ENCODE measurements around the gene MSLN.
"Not testable (repeated sequence)": the region's sequence is repeated elsewhere in the genome, so short reads cannot be mapped to it uniquely, and the experiment has no call there.

The MSLN gene

DNA sequence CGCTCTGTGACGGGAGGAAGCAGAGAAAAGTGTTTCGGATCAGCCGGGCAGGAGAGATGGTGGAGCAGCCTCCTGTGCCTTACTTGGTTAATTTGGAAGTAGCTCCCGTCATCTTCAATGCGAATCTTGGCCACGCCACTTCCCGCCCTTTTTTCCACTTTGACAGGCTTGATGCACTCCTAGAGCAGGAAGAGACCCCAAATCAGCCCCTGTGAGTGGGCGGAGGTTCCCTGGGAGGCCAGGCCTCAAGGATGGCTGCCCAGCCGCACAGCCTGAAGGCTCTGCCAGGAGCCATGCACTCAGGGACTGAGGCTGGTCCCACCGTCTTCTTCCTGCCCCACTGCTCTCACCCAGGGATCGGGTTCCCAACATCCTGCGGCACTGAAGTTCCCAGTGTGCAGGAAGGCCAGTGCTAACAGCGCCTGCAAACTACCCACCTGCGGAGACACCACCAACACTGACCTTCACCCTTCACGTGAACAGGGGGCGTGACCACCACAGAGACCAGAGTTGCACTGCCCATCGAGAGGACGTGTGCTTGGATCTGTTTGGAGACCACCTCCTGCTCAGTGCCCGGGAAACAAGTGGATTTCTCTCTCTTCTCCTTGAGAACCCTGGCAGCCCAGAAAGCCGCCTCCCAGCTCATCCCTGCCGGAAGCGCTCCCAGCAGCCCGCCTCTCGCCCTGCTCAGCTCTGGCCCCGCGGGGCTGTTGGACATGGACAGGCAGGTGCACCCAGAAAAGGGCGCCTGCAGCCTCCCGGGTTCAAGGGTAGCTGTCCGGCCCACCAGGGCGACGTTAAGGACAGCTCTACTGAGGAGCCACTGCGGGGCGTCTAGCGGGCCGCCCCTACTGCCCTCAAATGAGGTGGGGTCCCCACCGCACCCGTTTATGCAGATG lies 20.7 kb upstream of the MSLN start:
- DNase-seq (ENCODE audit: insufficient read length) (no peak), FAIRE-seq (no peak)
- TF ChIP-seq POLR2AphosphoS5 (IDR thresholded peaks at IDR 0.05; ENCODE audit: low read depth, low read length) = no peak
- no peak for TF ChIP-seq POLR2A (IDR thresholded peaks at IDR 0.05; ENCODE audit: low read depth, low read length)
- TF ChIP-seq TAF1 (IDR thresholded peaks at IDR 0.05; ENCODE audit: borderline replicate concordance, low read depth, low read length) = no peak

DNA sequence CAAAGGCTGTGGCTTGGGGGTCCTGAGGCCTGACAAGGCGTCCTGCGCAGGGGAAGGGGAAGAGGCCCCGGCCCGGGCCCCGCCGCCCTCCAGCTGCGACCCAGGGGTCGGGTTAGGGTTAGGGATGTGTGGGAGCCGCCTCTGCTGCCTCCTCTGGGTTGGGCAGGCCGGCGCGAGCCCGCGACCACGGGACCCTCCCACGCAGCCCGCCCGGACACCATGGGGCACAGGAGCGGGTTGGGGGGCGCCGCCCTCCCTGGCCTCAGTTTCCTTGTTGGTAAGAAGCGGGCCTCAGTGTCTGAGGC lies 20.1 kb upstream of the MSLN start:
- TF ChIP-seq POLR2AphosphoS5 (IDR thresholded peaks at IDR 0.05; ENCODE audit: low read depth, low read length) (no peak), TAF1 (IDR thresholded peaks at IDR 0.05; ENCODE audit: borderline replicate concordance, low read depth, low read length) (no peak), POLR2A (IDR thresholded peaks at IDR 0.05; ENCODE audit: low read depth, low read length) (no peak)
- no peak for FAIRE-seq

DNA sequence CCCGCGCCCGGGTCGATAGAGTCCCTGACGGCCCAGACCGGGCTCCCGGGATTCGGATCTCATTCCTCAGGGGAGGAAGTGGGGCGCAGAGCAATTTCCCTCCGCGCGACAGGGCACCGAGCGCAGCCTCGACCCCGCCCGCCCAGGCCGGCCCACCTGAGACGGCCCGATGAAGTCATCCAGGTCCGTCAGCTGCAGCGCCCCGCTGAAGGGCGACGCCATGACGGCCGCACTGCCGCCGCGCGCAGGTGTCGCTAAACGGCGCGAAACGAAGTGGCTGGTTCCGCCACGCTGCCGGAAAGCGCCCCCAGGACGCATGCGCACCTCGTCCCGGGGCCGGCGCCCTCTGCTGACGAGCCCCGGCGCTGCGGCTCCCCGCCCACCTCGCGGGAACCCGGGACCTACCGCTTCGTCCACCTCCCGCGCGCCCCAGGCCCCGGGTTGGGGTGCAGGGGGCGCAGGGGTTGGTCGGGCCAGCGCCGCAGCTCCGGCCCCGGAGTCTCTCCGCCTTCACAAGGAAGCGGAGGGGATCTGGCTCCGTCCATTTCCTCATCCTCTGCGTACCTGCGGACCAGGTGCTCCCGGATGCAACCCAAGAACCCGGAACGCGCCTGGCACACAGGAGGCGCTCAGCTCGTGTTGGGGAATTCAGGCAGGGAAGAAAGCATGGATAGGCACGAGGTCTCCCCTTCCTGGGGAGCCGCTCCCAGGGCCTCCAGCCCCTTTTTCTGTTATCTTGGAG lies 19.6 kb upstream of the MSLN start, which contains the start of gene CIAO3:
Gene CIAO3 (minus strand): TSS at position 234 of the 742 bp plus-strand sequence. CDS start 12 bp downstream, at position 222.
- FAIRE-seq (peak; percentile 92), DNase-seq (ENCODE audit: insufficient read length) (peak; percentile 98)
- TF ChIP-seq POLR2A (IDR thresholded peaks at IDR 0.05; ENCODE audit: low read depth, low read length) (peak; percentile 76; the same call in 1 of the 2 replicates), TAF1 (IDR thresholded peaks at IDR 0.05; ENCODE audit: borderline replicate concordance, low read depth, low read length) (peak; percentile 80), POLR2AphosphoS5 (IDR thresholded peaks at IDR 0.05; ENCODE audit: low read depth, low read length) (peak; percentile 65; the same call in 1 of the 2 replicates)

More for the DNA sequence above, 20.1 kb upstream of the MSLN start:
- peak; percentile 57 for DNase-seq (ENCODE audit: insufficient read length)

DNA sequence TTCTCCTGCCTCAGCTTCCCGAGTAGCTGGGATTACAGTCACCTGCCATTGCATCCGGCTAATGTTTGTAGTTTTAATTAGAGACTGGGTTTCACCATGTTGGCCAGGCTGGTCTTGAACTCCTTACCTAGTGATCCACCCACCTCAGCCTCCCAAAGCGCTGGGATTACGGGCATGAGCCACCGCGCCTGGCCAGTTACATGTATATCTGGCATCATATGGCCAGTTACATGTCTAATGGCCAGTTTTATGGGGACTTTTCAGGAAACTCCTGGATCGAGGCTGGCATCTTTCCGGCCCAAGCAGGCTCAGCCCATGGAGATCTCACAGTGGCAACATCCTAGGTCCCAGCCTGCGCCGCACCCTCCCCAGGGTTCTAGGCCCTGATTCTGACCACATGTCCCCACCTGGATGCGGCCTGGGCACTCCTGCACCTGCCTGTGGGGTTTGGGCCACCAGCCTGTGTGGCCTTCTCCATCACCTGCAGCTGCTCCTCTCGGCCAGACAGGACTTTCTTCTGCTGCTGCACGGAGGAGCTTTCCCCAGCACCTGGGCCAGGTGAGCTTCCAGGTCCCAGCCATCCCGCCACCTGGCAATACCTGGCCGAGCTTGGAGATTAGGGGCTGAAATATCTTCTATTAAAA lies 18.4 kb upstream of the MSLN start:
- DNase-seq (ENCODE audit: insufficient read length) (no peak), FAIRE-seq (no peak)
- TF ChIP-seq POLR2A (IDR thresholded peaks at IDR 0.05; ENCODE audit: low read depth, low read length) (no peak), TAF1 (IDR thresholded peaks at IDR 0.05; ENCODE audit: borderline replicate concordance, low read depth, low read length) (no peak), POLR2AphosphoS5 (IDR thresholded peaks at IDR 0.05; ENCODE audit: low read depth, low read length) (no peak)

DNA sequence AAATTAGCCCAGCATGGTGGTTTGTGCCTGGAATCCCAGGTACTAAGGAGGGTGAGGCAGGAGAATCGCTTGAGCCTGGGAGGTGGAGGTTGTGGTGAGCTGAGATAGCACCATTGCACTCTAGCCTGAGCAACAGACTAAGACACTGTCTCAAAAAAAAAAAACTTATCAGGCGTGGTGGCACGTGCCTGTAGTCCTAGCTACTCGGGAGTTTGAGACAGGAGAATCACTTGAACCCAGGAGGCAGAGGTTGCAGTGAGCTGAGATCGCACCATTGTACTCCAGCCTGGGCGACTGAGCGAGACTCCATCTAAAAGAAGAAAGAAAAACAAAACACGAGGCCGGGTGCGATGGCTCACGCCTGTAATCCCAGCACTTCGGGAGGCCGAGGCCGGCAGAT lies 17.6 kb upstream of the MSLN start:
- not testable (repeated sequence) for DNase-seq (ENCODE audit: insufficient read length); FAIRE-seq

DNA sequence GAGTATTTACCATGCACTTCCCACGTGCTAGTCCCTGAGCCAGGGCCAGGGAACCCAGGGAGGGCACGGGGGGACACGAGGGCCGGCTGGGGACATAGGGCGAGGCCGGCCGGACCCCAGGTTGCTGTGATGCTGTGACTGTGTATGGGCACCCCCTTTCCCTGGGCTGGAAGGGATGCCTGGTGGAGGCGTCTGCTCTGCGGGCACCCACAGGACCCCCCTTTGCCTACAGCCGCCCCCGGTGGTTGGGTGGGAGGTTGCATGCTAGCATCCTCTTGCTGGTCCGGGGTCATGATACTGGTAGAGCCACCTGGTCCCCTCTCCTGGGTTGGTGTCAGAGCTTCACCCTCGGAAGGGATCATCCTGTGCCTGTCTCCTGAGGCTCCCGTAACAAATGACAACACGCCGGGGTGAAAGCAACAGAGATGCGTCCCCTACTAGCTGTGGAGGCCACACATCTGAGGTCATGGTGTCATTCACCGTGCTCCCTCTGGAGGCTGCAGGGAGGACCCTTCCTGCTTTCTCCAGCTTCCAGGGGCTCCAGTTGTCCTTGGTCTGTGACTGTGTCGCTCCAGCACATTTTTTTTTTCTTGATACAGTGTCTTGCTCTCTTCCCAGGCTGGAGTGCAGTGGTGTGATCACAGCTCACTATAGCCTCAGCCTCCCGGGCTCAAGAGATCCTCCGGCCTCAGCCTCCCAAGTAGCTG lies 16.6 kb upstream of the MSLN start:
- TF ChIP-seq POLR2A (IDR thresholded peaks at IDR 0.05; ENCODE audit: low read depth, low read length) = no peak
- TF ChIP-seq POLR2AphosphoS5 (IDR thresholded peaks at IDR 0.05; ENCODE audit: low read depth, low read length) = no peak
- TF ChIP-seq TAF1 (IDR thresholded peaks at IDR 0.05; ENCODE audit: borderline replicate concordance, low read depth, low read length) = no peak
- DNase-seq (ENCODE audit: insufficient read length) (no peak), FAIRE-seq (no peak)

DNA sequence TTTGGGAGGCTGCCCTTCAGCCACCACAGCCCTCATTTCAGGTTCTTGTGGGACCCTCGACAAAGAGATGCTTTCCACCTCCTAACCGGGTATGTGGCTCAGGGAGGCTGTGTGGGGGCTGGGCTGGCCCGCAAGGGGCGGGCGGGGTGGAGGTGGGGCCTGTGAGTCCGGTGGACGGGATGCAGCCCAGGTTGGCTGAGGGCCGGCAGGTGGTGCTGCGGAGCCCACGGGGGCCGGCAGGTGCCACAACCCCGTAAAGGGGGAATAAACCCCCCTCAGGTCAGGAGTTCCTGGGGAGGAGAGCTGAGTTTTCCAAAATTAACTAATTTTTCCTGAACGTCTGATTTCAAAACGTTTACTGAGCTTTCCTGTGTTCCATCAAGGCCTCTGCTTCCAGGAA lies 14.8 kb upstream of the MSLN start:
- no peak for TF ChIP-seq POLR2AphosphoS5 (IDR thresholded peaks at IDR 0.05; ENCODE audit: low read depth, low read length)
- no peak for TF ChIP-seq TAF1 (IDR thresholded peaks at IDR 0.05; ENCODE audit: borderline replicate concordance, low read depth, low read length)
- no peak for TF ChIP-seq POLR2A (IDR thresholded peaks at IDR 0.05; ENCODE audit: low read depth, low read length)
- DNase-seq (ENCODE audit: insufficient read length) (peak; percentile 61), FAIRE-seq (no peak)

DNA sequence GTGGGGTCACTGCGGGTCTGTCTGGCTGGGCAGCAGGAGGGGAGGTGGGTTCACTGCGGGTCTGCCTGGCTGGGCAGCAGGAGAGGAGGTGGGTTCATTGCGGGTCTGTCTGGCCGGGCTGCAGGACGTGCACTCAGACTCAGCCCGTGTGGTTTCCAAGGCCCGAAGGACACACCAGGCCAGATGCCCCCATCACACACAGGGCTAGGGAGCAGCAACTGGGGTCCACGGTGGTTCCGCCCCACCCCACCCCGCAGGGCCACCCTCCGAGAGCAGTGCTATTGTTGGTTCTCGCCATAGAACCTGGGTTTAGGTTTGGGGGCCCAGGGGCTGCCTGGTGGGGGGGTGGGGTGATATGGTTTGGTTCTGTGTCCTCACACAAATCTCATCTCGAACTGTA lies 13.9 kb upstream of the MSLN start:
- no peak for FAIRE-seq
- TF ChIP-seq POLR2A (IDR thresholded peaks at IDR 0.05; ENCODE audit: low read depth, low read length) (no peak), TAF1 (IDR thresholded peaks at IDR 0.05; ENCODE audit: borderline replicate concordance, low read depth, low read length) (no peak), POLR2AphosphoS5 (IDR thresholded peaks at IDR 0.05; ENCODE audit: low read depth, low read length) (no peak)
- DNase-seq (ENCODE audit: insufficient read length) = no peak

DNA sequence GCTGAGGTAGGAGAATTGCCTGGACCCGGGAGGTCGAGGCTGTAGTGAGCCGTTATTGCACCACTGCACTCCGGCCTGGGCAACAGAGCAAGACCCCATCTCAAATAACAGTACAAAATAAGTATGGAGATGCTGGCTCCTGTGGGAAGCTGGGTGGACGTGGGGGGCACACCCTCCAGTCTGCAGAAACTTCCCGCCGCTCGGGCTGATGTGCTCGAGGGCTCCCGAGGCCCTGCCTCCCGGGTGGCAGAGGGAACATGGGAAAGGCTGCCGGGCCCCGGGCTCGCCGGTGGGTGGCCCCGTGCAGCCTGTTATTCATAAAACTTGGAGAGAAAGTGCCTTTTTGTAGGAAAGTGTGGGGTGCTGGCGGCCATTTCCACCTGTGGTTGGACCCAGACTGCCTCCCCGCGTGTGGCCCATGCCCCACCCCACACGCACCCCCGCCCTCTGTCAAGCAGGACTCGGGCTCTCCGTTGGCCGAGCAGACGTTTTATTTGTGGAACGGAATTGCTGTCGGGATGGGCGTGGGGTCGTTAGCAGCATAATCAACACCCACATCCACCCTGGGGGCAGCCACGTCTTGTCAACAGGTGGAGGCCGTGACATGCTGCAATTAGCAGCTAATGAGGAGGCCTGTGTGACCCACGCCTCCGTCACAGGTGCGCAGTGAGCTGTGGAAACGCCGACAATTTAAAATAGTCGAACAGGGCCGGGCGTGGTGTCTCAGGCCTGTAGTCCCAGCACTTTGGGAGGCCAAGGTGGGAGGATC lies 12.4 kb upstream of the MSLN start:
- no peak for DNase-seq (ENCODE audit: insufficient read length)
- TF ChIP-seq POLR2A (IDR thresholded peaks at IDR 0.05; ENCODE audit: low read depth, low read length) = no peak
- TF ChIP-seq POLR2AphosphoS5 (IDR thresholded peaks at IDR 0.05; ENCODE audit: low read depth, low read length) = no peak
- no peak for TF ChIP-seq TAF1 (IDR thresholded peaks at IDR 0.05; ENCODE audit: borderline replicate concordance, low read depth, low read length)
- FAIRE-seq = no peak

DNA sequence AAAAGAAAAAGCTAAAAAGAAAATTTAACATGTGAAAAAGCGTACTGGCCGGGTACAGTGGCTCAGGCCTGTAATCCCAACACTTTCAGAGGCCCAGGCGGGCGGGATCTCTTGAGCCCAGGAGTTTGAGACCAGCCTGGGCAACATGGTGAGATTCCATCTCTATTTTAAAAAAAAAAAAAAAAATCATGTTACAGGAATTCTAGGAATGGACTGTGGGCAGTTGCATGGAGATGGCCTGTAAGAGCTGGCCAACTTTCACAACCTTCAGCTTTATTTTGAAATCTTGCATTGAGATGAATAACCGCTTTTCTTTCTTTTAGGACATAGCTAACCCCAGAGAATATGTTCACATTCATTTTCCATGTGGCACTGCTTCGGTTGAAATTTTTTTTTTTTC lies 11.5 kb upstream of the MSLN start:
- no peak for DNase-seq (ENCODE audit: insufficient read length)
- no peak for FAIRE-seq
- no peak for TF ChIP-seq POLR2AphosphoS5 (IDR thresholded peaks at IDR 0.05; ENCODE audit: low read depth, low read length)
- TF ChIP-seq POLR2A (IDR thresholded peaks at IDR 0.05; ENCODE audit: low read depth, low read length) = no peak
- no peak for TF ChIP-seq TAF1 (IDR thresholded peaks at IDR 0.05; ENCODE audit: borderline replicate concordance, low read depth, low read length)

Data from GM12892 (cell line).